Uterus (tissue), 4 donors: ENCODE results near the gene HEG1. TPM values are rescaled to one million over a fixed set of nuclear protein-coding genes. Genes with fewer than 3 reads are reported as not detected.
"Not testable (repeated sequence)": the region's sequence is repeated elsewhere in the genome, so short reads cannot be mapped to it uniquely, and the experiment has no call there.

Experiments
- DNase-seq, 2 donors: peaks; one replicate each; pipeline ENCODE4 v3.0.0-alpha.2; 2019 to 2020
- H3K27ac ChIP-seq, 2 donors: fragments of 200-600 bp; sonication (generic); 1 replicate in 1 of 2; 2 replicates in 1 of 2; pipeline ENCODE4 v1.5.1; 2016 to 2018
- H3K27me3 ChIP-seq, 2 donors: fragments of 200-600 bp; sonication (generic); one replicate each; pipeline ENCODE4 v1.5.1; 2018 to 2019; ENCODE audit warnings: control low read depth in 1 of 2
- H3K36me3 ChIP-seq, 2 donors: fragments of 200-600 bp; sonication (generic); one replicate each; pipeline ENCODE4 v1.5.1; 2019; ENCODE audit warnings: control low read depth in 1 of 2
- H3K4me1 ChIP-seq, 2 donors: fragments of 200-600 bp; sonication (generic); one replicate each; pipeline ENCODE4 v1.5.1; 2018 to 2019; ENCODE audit warnings: control low read depth in 1 of 2
- H3K4me3 ChIP-seq, 2 donors: fragments of 200-600 bp; sonication (generic); 1 replicate in 1 of 2; 2 replicates in 1 of 2; pipeline ENCODE4 v1.5.1; 2018 to 2019; ENCODE audit warnings: mild to moderate bottlenecking in 1 of 2
- H3K9me3 ChIP-seq, 2 donors: fragments of 200-600 bp; sonication (generic); one replicate each; pipeline ENCODE4 v1.5.1; 2019; ENCODE audit warnings: control low read depth in 1 of 2
- POLR2A ChIP-seq, 2 donors: fragments of 450-650 bp; IDR thresholded peaks; one replicate each; pipeline ENCODE4 v1.6.1; 2016; ENCODE audit warnings: antibody characterized with exemption in 2 of 2, mild to moderate bottlenecking in 1 of 2, moderate library complexity in 1 of 2
- intact Hi-C: fragments of 100-400 bp; cut with DNase I; formaldehyde crosslinking; loops from one replicate; pipeline ENCODE4 v1.15.1; 2023; ENCODE audit warnings: low total_unique reads
- total RNA-seq, 4 donors: library from RNA; depleted of rRNA in 3 of 4; stranded (reverse); fragments of >200 nt in 3 of 4; gene quantifications; one replicate each; pipeline versions ENCODE4 v1.1.0 to v1.2.4, GENCODE V29; 2014 to 2023
- TF ChIP-seq, protein P1 (sequence below), 4 experiments: fragments of 200-600 bp in 2 of 4; fragments of 450-650 bp in 2 of 4; sonication (generic) in 2 of 4; IDR thresholded peaks; one replicate each; pipeline ENCODE4 v1.5.1; 2016 to 2019; ENCODE audit warnings: antibody characterized with exemption in 4 of 4, mild to moderate bottlenecking in 2 of 4, moderate library complexity in 1 of 4
- donor health status: DM: yes; HTN: yes; CAD: no.

Gene HEG1
- total RNA-seq, 4 donors from 2014 or later = 64.8 to 97.0 (median 71.7) TPM

DNA sequence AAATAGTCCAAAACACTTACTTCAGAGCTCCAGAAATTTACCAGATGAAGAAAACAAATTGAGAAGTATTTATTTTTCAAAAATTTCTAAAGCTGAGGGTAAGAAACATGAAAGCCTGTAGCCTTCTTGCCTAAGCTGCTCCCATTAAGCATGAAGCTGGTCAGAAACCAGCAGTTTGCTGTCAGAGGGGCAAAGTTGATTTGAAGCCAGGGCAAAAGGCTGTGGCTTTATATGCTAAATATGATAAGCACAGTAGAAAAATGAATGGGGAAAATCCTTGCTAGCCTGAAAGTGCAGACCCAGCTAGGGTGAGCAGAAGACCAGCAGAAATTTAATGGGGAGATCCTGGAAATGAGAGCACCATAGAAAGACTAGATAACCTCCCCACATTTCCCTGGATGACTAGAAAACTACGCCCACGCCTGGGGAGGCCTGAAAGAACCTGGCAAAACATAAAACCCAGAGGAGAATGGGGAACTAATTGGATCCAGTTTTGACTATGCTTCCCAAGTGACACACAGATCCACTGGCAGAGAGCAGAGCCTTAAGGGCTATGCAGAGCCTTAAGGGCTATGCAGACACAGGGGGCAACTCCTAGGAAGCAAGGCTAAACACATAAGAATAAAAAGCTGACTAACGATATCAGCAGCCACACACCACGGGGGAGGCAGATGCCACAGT lies 43.0 kb upstream of the HEG1 start:
- no peaks in the 10 kb centered on the region for H3K36me3 ChIP-seq
- H3K4me3 ChIP-seq = no peak overlapping the region
- peaks cover 0 to 7% of the 10 kb centered on the region in 2 donors for H3K9me3 ChIP-seq
- DNase-seq = no peak
- H3K27me3 ChIP-seq = no peaks in the 10 kb centered on the region
- no peaks in the 10 kb centered on the region for H3K4me1 ChIP-seq
- intact Hi-C loops = no loop called here
- TF ChIP-seq, protein P1, sequence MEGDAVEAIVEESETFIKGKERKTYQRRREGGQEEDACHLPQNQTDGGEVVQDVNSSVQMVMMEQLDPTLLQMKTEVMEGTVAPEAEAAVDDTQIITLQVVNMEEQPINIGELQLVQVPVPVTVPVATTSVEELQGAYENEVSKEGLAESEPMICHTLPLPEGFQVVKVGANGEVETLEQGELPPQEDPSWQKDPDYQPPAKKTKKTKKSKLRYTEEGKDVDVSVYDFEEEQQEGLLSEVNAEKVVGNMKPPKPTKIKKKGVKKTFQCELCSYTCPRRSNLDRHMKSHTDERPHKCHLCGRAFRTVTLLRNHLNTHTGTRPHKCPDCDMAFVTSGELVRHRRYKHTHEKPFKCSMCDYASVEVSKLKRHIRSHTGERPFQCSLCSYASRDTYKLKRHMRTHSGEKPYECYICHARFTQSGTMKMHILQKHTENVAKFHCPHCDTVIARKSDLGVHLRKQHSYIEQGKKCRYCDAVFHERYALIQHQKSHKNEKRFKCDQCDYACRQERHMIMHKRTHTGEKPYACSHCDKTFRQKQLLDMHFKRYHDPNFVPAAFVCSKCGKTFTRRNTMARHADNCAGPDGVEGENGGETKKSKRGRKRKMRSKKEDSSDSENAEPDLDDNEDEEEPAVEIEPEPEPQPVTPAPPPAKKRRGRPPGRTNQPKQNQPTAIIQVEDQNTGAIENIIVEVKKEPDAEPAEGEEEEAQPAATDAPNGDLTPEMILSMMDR (IDR thresholded peaks at IDR 0.05) = no peak
- TF ChIP-seq POLR2A (IDR thresholded peaks at IDR 0.05) = no peak
- no peak overlapping the region for H3K27ac ChIP-seq

DNA sequence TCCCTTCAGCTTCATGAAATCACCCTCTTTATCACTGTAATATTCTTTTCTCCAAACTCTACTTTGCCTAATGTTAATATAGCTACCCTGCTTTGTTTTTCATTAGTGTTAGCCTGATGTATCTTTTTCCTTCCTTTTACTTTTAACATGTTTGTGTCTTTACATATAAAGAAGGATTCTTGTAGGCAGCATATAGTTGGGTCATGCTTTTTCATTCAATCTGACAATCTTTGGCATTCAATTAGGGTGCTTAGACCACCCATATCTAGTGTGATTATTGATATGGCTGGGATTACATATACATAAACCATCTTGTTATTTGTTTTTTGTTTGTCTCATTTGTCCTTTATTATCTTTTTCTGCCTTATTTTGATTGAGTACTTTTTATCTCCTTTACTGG lies 34.9 kb upstream of the HEG1 start:
- no peaks in the 10 kb centered on the region for H3K27me3 ChIP-seq
- H3K4me1 ChIP-seq = no peaks in the 10 kb centered on the region
- H3K36me3 ChIP-seq = no peaks in the 10 kb centered on the region
- TF ChIP-seq, protein P1 (IDR thresholded peaks at IDR 0.05) = no peak
- no peak for TF ChIP-seq POLR2A (IDR thresholded peaks at IDR 0.05)
- no peak overlapping the region for H3K4me3 ChIP-seq
- H3K9me3 ChIP-seq = no peaks in the 10 kb centered on the region
- H3K27ac ChIP-seq = no peak overlapping the region
- intact Hi-C loops = no loop called here
- DNase-seq = no peak

DNA sequence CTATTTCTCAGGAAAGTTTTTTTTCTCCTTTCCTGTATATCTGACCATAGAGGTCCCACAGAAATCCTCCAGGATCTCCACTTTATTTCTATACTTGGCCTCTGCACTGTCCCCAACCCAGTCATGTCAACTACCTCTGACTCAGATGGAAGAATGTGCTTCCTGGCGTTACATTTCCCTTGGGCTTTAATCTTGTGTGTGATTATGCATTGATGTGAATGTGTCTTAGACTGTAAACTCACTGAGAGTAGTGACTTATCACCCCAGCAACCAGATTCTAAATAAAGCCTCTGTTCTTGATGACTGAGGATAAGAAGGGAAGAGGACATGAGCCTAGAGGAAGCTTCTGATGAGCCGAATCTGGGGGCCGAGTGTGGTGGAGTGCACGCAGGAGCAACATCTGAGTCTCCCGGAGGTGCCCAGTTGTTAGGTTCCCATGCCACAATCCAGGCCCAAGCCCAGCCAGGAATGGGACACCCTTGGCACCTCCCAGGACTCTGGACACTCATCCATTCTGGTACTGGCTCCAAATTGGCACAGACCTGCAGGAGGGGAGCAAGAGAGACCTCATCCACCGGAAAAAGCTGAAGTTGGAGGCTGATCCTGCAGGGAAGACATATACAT lies 32.1 kb upstream of the HEG1 start:
- DNase-seq = no peak
- H3K36me3 ChIP-seq = no peaks in the 10 kb centered on the region
- H3K27me3 ChIP-seq = no peaks in the 10 kb centered on the region
- no peak overlapping the region for H3K27ac ChIP-seq
- no peak for TF ChIP-seq POLR2A (IDR thresholded peaks at IDR 0.05)
- TF ChIP-seq, protein P1 (IDR thresholded peaks at IDR 0.05) = no peak
- H3K4me1 ChIP-seq = no peaks in the 10 kb centered on the region
- H3K4me3 ChIP-seq = no peak overlapping the region
- intact Hi-C loops = no loop called here
- no peaks in the 10 kb centered on the region for H3K9me3 ChIP-seq

DNA sequence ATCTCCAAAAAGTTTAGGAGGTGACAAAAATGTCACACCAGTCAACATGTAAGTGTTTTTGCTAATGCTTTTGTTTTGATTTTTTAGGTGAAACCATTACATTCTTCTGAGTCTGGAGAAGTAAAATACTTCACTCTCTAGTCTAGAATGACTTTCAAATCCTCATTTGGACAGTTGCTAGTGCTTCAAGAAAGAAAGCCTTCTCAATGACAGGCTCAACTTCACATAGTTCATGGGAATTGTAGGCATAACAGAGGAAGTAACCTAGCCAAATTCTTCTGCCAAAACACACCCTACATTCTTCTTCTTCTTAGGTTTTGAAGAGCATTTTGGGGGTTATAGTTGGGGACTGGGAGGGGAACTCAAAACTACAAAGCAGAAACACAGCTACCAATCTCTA lies 29.4 kb upstream of the HEG1 start:
- TF ChIP-seq, protein P1 (IDR thresholded peaks at IDR 0.05) = no peak
- no peak for TF ChIP-seq POLR2A (IDR thresholded peaks at IDR 0.05)
- no peaks in the 10 kb centered on the region for H3K27me3 ChIP-seq
- H3K4me3 ChIP-seq = no peak overlapping the region
- no peak overlapping the region for H3K27ac ChIP-seq
- no peaks in the 10 kb centered on the region for H3K36me3 ChIP-seq
- no peaks in the 10 kb centered on the region for H3K9me3 ChIP-seq
- no peak for DNase-seq
- H3K4me1 ChIP-seq = no peaks in the 10 kb centered on the region
- intact Hi-C loops = no loop called here

DNA sequence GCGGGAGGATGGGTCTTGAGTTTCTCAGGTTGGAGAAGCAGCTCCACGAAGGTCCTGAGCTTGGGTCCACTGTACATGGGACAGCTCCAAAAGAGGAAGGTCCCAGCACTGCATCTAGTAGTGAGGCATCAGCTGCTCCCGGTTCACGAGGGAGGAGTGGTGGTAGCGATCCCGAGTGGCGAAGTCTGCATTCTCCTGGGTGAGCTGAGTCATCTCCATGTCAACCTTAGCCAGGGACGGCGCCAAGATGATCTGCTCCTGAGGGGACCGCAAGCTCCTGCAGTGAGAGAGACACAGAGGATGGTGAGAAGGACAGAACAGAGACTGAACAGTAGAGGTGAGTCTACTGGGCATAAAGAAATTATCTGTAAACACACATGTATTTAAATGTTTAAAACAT lies 28.0 kb upstream of the HEG1 start:
- DNase-seq = no peak
- Histone ChIP-seq H3K27ac (no peak overlapping the region), H3K36me3 (no peaks in the 10 kb centered on the region), H3K4me1 (no peaks in the 10 kb centered on the region), H3K4me3 (no peak overlapping the region), H3K9me3 (no peaks in the 10 kb centered on the region), H3K27me3 (no peaks in the 10 kb centered on the region)
- TF ChIP-seq, protein P1 (IDR thresholded peaks at IDR 0.05) = no peak
- no peak for TF ChIP-seq POLR2A (IDR thresholded peaks at IDR 0.05)
- intact Hi-C loops = no loop called here

DNA sequence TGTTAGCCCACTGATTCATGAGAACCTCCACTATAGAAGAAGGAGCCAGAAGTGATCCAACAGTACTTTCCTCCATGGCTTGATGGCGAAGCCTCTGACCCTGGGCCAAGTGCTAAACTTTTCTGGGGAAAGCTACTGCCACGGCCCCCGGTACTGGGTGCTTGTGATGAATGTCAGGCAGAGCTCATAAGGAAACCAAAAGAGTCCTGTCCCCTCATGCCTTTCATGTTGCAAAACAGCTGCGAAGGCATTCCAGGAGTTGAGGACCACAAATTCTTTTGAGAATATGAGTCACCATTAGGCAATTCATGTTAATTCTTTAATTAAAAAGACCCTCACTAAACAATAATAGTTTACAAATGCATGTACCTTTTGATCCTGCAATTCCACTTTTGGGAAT lies 26.5 kb upstream of the HEG1 start:
- H3K4me1 ChIP-seq, H3K27ac ChIP-seq, H3K27me3 ChIP-seq, H3K36me3 ChIP-seq, H3K4me3 ChIP-seq, H3K9me3 ChIP-seq, DNase-seq, intact Hi-C loops: not testable (repeated sequence)
